DOHH2 (cell line): ENCODE results near the gene EHMT1.

Experiments used
- H3F3A ChIP-seq: fragments of 200-600 bp; sonication (generic), shearing (Covaris generic); 2 replicates; pipeline ENCODE4 v1.6.0; 2016; ENCODE audit warnings: antibody characterized with exemption, mild to moderate bottlenecking; ENCODE audit not compliant: control insufficient read depth, insufficient read depth
- H3K27ac ChIP-seq: fragments of 200-600 bp; sonication (generic); 2 replicates; pipeline ENCODE4 v1.5.1; 2014; ENCODE audit warnings: low read depth, mild to moderate bottlenecking, low read length, moderate library complexity
- H3K27me3 ChIP-seq: fragments of 200-600 bp; sonication (generic); 2 replicates; pipeline ENCODE4 v1.6.1; 2014; ENCODE audit warnings: mild to moderate bottlenecking, low read length, mixed read lengths; ENCODE audit not compliant: control insufficient read depth
- H3K36me3 ChIP-seq: fragments of 200-600 bp; sonication (generic); 2 replicates; pipeline ENCODE4 v1.6.1; 2014; ENCODE audit warnings: mild to moderate bottlenecking, low read length, moderate library complexity, mixed read lengths; ENCODE audit not compliant: control insufficient read depth
- H3K4me1 ChIP-seq: fragments of 200-600 bp; sonication (generic); 2 replicates; pipeline ENCODE4 v1.6.1; 2014; ENCODE audit warnings: mild to moderate bottlenecking, low read length, mixed read lengths; ENCODE audit not compliant: control insufficient read depth
- H3K4me2 ChIP-seq: fragments of 200-600 bp; sonication (generic); 2 replicates; pipeline ENCODE4 v1.6.0; 2014; ENCODE audit warnings: mild to moderate bottlenecking, low read length, moderate library complexity
- H3K4me3 ChIP-seq: fragments of 200-600 bp; sonication (generic); 2 replicates; pipeline ENCODE4 v1.5.1; 2014; ENCODE audit warnings: mild to moderate bottlenecking, low read length, mixed read lengths
- H3K79me2 ChIP-seq: fragments of 200-600 bp; sonication (generic); 2 replicates; pipeline ENCODE4 v1.6.1; 2014; ENCODE audit warnings: mild to moderate bottlenecking, low read length, mixed read lengths; ENCODE audit not compliant: control insufficient read depth
- H3K9me2 ChIP-seq: fragments of 200-600 bp; sonication (generic); replicated peaks from 2 replicates; pipeline ENCODE4 v1.6.1; 2014; ENCODE audit warnings: mild to moderate bottlenecking, low read length, mixed read lengths; ENCODE audit not compliant: control insufficient read depth
- H3K9me3 ChIP-seq: fragments of 200-600 bp; sonication (generic); 2 replicates; pipeline ENCODE4 v1.6.1; 2014; ENCODE audit warnings: antibody characterized with exemption, low read length, mixed read lengths; ENCODE audit not compliant: control insufficient read depth, insufficient read depth
- H4K20me1 ChIP-seq: fragments of 200-600 bp; sonication (generic); 2 replicates; pipeline ENCODE4 v1.6.0; 2014; ENCODE audit warnings: low read depth, mild to moderate bottlenecking, antibody characterized with exemption, low read length, moderate library complexity; ENCODE audit not compliant: control insufficient read depth, insufficient read depth
- EZH2phosphoT487 ChIP-seq: fragments of 200-600 bp; sonication (generic); IDR thresholded peaks from 2 replicates; pipeline ENCODE4 v1.6.1; 2017; ENCODE audit warnings: borderline replicate concordance, mild to moderate bottlenecking, antibody characterized with exemption, low read length, moderate library complexity, mixed read lengths
- TF ChIP-seq, protein P1 (sequence below): fragments of 200-600 bp; sonication (generic); IDR thresholded peaks from one replicate; pipeline ENCODE4 v1.5.1; 2014; ENCODE audit warnings: antibody characterized with exemption, mild to moderate bottlenecking, low read depth, low read length; ENCODE audit not compliant: poor library complexity, severe bottlenecking

The EHMT1 gene

DNA sequence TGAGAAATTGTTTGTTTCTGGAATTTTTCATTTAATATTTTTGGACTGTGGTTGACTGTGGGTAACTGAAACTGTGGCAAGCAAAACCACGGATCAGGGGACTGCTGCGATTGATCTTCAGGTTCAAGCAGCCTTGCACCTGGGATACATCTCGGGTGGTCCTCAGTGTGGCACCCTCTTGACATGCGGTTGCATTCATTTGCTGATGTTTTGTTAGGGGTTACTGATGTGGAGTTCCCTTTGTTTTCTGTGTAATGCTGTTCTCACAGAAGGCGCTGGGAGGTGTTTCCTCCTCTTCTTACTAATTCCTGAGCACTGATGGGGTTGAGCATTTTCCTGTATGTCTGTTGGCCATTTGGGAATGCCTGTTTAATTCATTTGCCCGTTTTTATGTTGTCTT, 60.4 kb downstream of the EHMT1 start:
- 0 out of 2 replicates have a peak, but pooled peaks cover 4% of the 10 kb centered on the region for H4K20me1 ChIP-seq
- TF ChIP-seq, protein P1, sequence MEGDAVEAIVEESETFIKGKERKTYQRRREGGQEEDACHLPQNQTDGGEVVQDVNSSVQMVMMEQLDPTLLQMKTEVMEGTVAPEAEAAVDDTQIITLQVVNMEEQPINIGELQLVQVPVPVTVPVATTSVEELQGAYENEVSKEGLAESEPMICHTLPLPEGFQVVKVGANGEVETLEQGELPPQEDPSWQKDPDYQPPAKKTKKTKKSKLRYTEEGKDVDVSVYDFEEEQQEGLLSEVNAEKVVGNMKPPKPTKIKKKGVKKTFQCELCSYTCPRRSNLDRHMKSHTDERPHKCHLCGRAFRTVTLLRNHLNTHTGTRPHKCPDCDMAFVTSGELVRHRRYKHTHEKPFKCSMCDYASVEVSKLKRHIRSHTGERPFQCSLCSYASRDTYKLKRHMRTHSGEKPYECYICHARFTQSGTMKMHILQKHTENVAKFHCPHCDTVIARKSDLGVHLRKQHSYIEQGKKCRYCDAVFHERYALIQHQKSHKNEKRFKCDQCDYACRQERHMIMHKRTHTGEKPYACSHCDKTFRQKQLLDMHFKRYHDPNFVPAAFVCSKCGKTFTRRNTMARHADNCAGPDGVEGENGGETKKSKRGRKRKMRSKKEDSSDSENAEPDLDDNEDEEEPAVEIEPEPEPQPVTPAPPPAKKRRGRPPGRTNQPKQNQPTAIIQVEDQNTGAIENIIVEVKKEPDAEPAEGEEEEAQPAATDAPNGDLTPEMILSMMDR, result no peak
- TF ChIP-seq EZH2phosphoT487, result no peak
- H3K4me3 ChIP-seq, result peak overlapping the region; percentile 64
- no peaks in the 10 kb centered on the region for H3K9me3 ChIP-seq
- H3K27me3 ChIP-seq, result no peaks in the 10 kb centered on the region
- peak overlapping the region; percentile 84 for H3K27ac ChIP-seq
- peaks cover 11% of the 10 kb centered on the region for H3F3A ChIP-seq
- peaks cover 81% of the 10 kb centered on the region for H3K4me1 ChIP-seq
- peaks cover 93% of the 10 kb centered on the region for H3K79me2 ChIP-seq
- peaks cover 57% of the 10 kb centered on the region for H3K36me3 ChIP-seq
- H3K9me2 ChIP-seq, result no peaks in the 10 kb centered on the region
- H3K4me2 ChIP-seq, result peak overlapping the region; percentile 69

DNA sequence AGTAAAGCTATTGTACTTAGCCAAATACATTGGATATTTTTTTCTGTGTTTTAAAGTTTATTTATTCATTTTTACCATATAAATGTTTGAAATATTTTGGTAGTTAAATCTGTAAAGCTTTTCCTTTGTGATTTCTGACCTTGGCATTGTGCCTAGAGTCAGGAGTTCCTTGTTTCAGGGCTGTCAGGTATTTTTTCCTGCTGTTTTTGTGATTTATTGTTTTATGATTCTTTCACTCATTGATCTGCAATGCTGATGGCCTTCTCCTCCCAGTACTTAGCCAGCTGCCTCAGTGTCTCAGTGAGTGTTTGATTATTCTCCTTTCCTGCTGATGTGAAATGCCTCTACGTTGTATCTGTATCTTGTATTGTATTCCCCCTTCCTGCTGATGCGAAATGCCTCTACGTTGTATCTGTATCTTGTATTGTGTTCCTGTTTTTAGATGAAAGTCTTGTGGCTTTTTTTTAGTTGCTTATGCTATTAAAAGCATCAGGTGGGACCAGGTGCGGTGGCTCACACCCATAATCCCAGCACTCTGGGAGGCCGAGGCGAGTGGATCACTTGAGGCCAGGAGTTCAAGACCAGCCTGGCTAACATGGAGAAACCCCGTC, 61.0 kb downstream of the EHMT1 start:
- Histone ChIP-seq H3K4me1 (peaks cover 76% of the 10 kb centered on the region), H3K4me3 (peak overlapping the region; percentile 64), H3K4me2 (peak overlapping the region; percentile 69), H3F3A (peaks cover 11% of the 10 kb centered on the region), H3K36me3 (peaks cover 58% of the 10 kb centered on the region), H3K27me3 (no peaks in the 10 kb centered on the region), H3K79me2 (peaks cover 93% of the 10 kb centered on the region), H3K9me3 (no peaks in the 10 kb centered on the region), H4K20me1 (0 out of 2 replicates have a peak, but pooled peaks cover 4% of the 10 kb centered on the region), H3K27ac (peak overlapping the region; percentile 84), H3K9me2 (no peaks in the 10 kb centered on the region)
- TF ChIP-seq, protein P1, result no peak
- TF ChIP-seq EZH2phosphoT487, result no peak

DNA sequence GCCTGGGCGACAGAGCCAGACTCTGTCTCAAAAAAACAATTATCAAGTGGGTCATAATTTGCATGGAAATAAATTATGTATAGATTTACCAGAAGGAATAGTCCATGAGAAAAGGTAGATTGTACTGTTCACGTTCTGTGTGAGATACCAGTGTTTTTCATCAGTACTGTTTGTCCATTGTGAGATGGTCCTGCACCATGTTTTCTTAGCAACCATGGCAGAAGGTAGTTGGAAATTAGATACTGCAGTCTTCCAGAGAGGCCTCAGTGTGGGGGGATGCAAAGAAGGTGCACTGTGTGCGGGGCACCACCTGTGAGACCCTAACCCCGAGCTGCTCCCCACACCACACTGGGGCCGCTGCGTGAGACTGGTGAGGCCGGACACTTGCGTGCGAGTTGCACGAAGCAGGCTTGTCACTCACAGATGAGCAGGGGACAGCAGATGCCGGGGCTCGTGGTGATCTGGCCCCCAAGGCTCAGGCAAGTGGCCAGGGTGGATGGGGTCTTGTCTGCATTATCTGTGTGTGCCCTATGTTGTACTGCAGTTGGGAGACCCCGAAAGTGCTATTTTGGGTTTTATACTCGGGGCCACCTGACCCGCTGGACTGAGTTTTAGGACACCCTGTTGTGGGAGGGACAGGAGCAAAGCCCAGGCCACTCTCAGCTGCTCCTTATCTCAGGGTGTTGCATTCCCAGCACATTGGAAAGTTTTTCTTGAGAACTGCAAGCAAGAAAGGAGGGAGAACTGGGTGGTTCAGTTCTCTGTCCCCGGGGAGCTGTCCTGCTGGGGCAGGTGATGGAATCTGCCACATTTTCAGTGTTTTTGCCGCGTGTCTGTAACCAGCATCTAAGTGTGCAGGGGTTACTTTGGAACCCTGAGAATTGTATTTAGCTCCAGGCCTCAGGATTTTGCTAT, 61.9 kb downstream of the EHMT1 start:
- peaks cover 78% of the 10 kb centered on the region for H3K4me1 ChIP-seq
- peak overlapping the region; percentile 69 for H3K4me2 ChIP-seq
- H3K9me3 ChIP-seq, result no peaks in the 10 kb centered on the region
- H3K36me3 ChIP-seq, result peaks cover 65% of the 10 kb centered on the region
- TF ChIP-seq, protein P1, result no peak
- peaks cover 97% of the 10 kb centered on the region for H3K79me2 ChIP-seq
- H3K27me3 ChIP-seq, result no peaks in the 10 kb centered on the region
- H3K27ac ChIP-seq, result peak overlapping the region; percentile 84
- H3K4me3 ChIP-seq, result peak overlapping the region; percentile 64
- no peaks in the 10 kb centered on the region for H3K9me2 ChIP-seq
- H4K20me1 ChIP-seq, result 0 out of 2 replicates have a peak, but pooled peaks cover 7% of the 10 kb centered on the region
- peaks cover 15% of the 10 kb centered on the region for H3F3A ChIP-seq
